GM23338 (cell line): ENCODE results near the gene ELOVL2. TPM values are rescaled to one million over a fixed set of nuclear protein-coding genes. Genes with fewer than 3 reads are reported as not detected.

ENCODE experiments used
- ATAC-seq: fragments of 200-7000 bp; cut with Tn5 transposase; 3 replicates; pipeline ENCODE4 v1.9.1; 2020
- DNase-seq: peaks from one replicate; pipeline ENCODE4 v3.0.0-alpha.2; 2015; ENCODE audit warnings: low spot score
- H2AFZ ChIP-seq: fragments of 200-600 bp; sonication (generic); 2 replicates; pipeline ENCODE4 v1.8.0; 2016; ENCODE audit warnings: antibody characterized with exemption, mild to moderate bottlenecking, moderate library complexity
- H3F3A ChIP-seq: fragments of 200-600 bp; sonication (generic); replicated peaks from 2 replicates; pipeline ENCODE4 v1.8.0; 2017; ENCODE audit warnings: antibody characterized with exemption, mixed run types, low read depth
- H3K27ac ChIP-seq: fragments of 200-600 bp; sonication (generic); 2 replicates; pipeline ENCODE4 v1.6.1; 2016; ENCODE audit warnings: low read depth
- H3K27me3 ChIP-seq: fragments of 200-600 bp; sonication (generic); 2 replicates; pipeline ENCODE4 v1.8.0; 2016; ENCODE audit warnings: mild to moderate bottlenecking, mixed run types, moderate library complexity; ENCODE audit not compliant: insufficient read depth
- H3K36me3 ChIP-seq: fragments of 200-600 bp; sonication (generic); 2 replicates; pipeline ENCODE4 v1.8.0; 2016; ENCODE audit warnings: mild to moderate bottlenecking; ENCODE audit not compliant: insufficient read depth
- H3K4me1 ChIP-seq: fragments of 200-600 bp; sonication (generic); 2 replicates; pipeline ENCODE4 v1.8.0; 2016; ENCODE audit warnings: mild to moderate bottlenecking, moderate library complexity; ENCODE audit not compliant: insufficient read depth
- H3K4me2 ChIP-seq: fragments of 200-600 bp; sonication (generic); 2 replicates; pipeline ENCODE4 v1.7.1; 2017; ENCODE audit warnings: mixed run types
- H3K4me3 ChIP-seq: fragments of 200-600 bp; sonication (generic); 2 replicates; pipeline ENCODE4 v1.6.1; 2016; ENCODE audit warnings: mixed run types
- H3K79me2 ChIP-seq: fragments of 200-600 bp; sonication (generic); replicated peaks from 2 replicates; pipeline ENCODE4 v1.8.0; 2017; ENCODE audit warnings: mild to moderate bottlenecking; ENCODE audit not compliant: insufficient read depth
- H3K9me2 ChIP-seq: fragments of 200-600 bp; sonication (generic); 2 replicates; pipeline ENCODE4 v1.8.0; 2017; ENCODE audit not compliant: insufficient read depth
- H4K20me1 ChIP-seq: fragments of 200-600 bp; sonication (generic); replicated peaks from 2 replicates; pipeline ENCODE4 v1.8.0; 2017; ENCODE audit warnings: mild to moderate bottlenecking; ENCODE audit not compliant: insufficient read depth
- H3K27ac Mint-ChIP-seq: 2 replicates; pipeline ENCODE4 v1.8.0; 2020; ENCODE audit warnings: inconsistent platforms, mild to moderate bottlenecking, moderate library complexity, mixed read lengths
- H3K27me3 Mint-ChIP-seq: 3 replicates; pipeline ENCODE4 v1.8.0; 2022; ENCODE audit warnings: low read depth, mild to moderate bottlenecking, moderate library complexity, mixed read lengths, inconsistent platforms; ENCODE audit not compliant: insufficient read depth, poor library complexity
- H3K36me3 Mint-ChIP-seq: 3 replicates; pipeline ENCODE4 v1.8.0; 2021; ENCODE audit warnings: low read depth, mild to moderate bottlenecking, inconsistent platforms, moderate library complexity, mixed read lengths
- H3K4me1 Mint-ChIP-seq: 3 replicates; pipeline ENCODE4 v1.8.0; 2020; ENCODE audit warnings: mild to moderate bottlenecking, inconsistent platforms, mixed read lengths
- H3K4me3 Mint-ChIP-seq: 3 replicates; pipeline ENCODE4 v1.8.0; 2021; ENCODE audit warnings: moderate library complexity, mild to moderate bottlenecking, inconsistent platforms, mixed read lengths
- H3K9me3 Mint-ChIP-seq: 3 replicates; pipeline ENCODE4 v1.8.0; 2020; ENCODE audit warnings: moderate library complexity, mild to moderate bottlenecking, inconsistent platforms, mixed read lengths
- CREB1 ChIP-seq: fragments of 250-450 bp; sonication (Bioruptor Pico); IDR thresholded peaks from 2 replicates; pipeline ENCODE4 v1.5.0; 2020; ENCODE audit warnings: low read depth, mild to moderate bottlenecking, moderate library complexity
- ETS1 ChIP-seq: IDR thresholded peaks from 2 replicates; pipeline ENCODE4 v1.6.1; 2016; ENCODE audit warnings: antibody characterized with exemption
- EZH2 ChIP-seq: fragments of 200-600 bp; sonication (generic); IDR thresholded peaks from one replicate; pipeline ENCODE4 v1.8.0; 2017; ENCODE audit warnings: antibody characterized with exemption, mild to moderate bottlenecking, low read depth; ENCODE audit not compliant: unreplicated experiment
- EZH2phosphoT487 ChIP-seq: fragments of 200-600 bp; sonication (generic); IDR thresholded peaks from one replicate; pipeline ENCODE4 v1.8.1; 2018; ENCODE audit warnings: antibody characterized with exemption; ENCODE audit not compliant: unreplicated experiment
- JUNB ChIP-seq: IDR thresholded peaks from one replicate; pipeline ENCODE4 v1.6.1; 2016; ENCODE audit warnings: antibody characterized with exemption; ENCODE audit not compliant: unreplicated experiment
- NANOG ChIP-seq: IDR thresholded peaks from 2 replicates; pipeline ENCODE4 v1.6.1; 2016; ENCODE audit warnings: antibody characterized with exemption, borderline replicate concordance
- POLR2AphosphoS5 ChIP-seq: IDR thresholded peaks from 2 replicates; pipeline ENCODE4 v1.6.1; 2016; ENCODE audit warnings: antibody characterized with exemption, low read depth
- ZNF114 ChIP-seq: fragments of 250-450 bp; sonication (Bioruptor Pico); IDR thresholded peaks from 2 replicates; pipeline ENCODE4 v1.5.0; 2020; ENCODE audit warnings: mild to moderate bottlenecking, moderate library complexity
- ZNF462 ChIP-seq: fragments of 250-450 bp; sonication (Bioruptor Pico); IDR thresholded peaks from 2 replicates; pipeline ENCODE4 v1.5.0; 2020; ENCODE audit warnings: mild to moderate bottlenecking, moderate library complexity
- polyA plus RNA-seq: library from polyadenylated mRNA; unstranded; fragments of >200 nt; fragmentation: Nextera tagmentation; extraction: Ambion mirVana; gene quantifications from 2 replicates; pipeline ENCODE4 v1.2.1, GENCODE V29; 2016
- total RNA-seq: library from RNA; depleted of rRNA; stranded (reverse); fragments of >200 nt; shearing (Covaris generic); gene quantifications from 2 replicates; pipeline ENCODE4 v1.2.3, GENCODE V29; 2014
- TF ChIP-seq, protein P1 (sequence below), 2 experiments: fragments of 200-600 bp in 1 of 2; sonication (generic) in 1 of 2; conservative IDR thresholded peaks; 2 replicates each; pipeline versions ENCODE4 v1.5.1 to v1.6.1; 2016 to 2017; ENCODE audit warnings: antibody characterized with exemption in 2 of 2, low read depth in 2 of 2, mild to moderate bottlenecking in 2 of 2, moderate library complexity in 1 of 2
- TF ChIP-seq, protein P2 (sequence below): IDR thresholded peaks from one replicate; pipeline ENCODE4 v1.6.1; 2018; ENCODE audit warnings: antibody characterized with exemption; ENCODE audit not compliant: unreplicated experiment

Gene ELOVL2
- total and polyA plus RNA-seq, 2 experiments from 2014 or later = 1.2 to 1.6 TPM

- no peak for TF ChIP-seq ZNF462 (CRISPR knock-in tag)
Measured at GRCh38 chr6:11007715-11008608, 36.1 kb downstream of the ELOVL2 start (continued).

- Histone ChIP-seq H4K20me1 (no peaks in the 10 kb centered on the region), H3K9me2 (no peaks in the 10 kb centered on the region), H3K27me3 (no peaks in the 10 kb centered on the region), H3K36me3 (no peaks in the 10 kb centered on the region), H3K79me2 (no peaks in the 10 kb centered on the region), H3K4me3 (no peak overlapping the region), H3F3A (no peaks in the 10 kb centered on the region), H3K4me2 (no peak overlapping the region), H3K27ac (no peak overlapping the region), H3K4me1 (peaks cover 14% of the 10 kb centered on the region; the same call in 1 of the 2 replicates), H2AFZ (no peak overlapping the region)
- Mint-ChIP-seq H3K36me3 (no peaks in the 10 kb centered on the region), H3K27me3 (peaks cover 8% of the 10 kb centered on the region), H3K4me3 (no peak overlapping the region), H3K9me3 (no peaks in the 10 kb centered on the region), H3K4me1 (peaks cover 20% of the 10 kb centered on the region), H3K27ac (no peak overlapping the region)
- DNase-seq (no peak), ATAC-seq (no peak)
- TF ChIP-seq ZNF114 (CRISPR knock-in tag) (no peak), EZH2 (no peak), JUNB (no peak), ETS1 (no peak), EZH2phosphoT487 (no peak), CREB1 (CRISPR knock-in tag) (no peak), POLR2AphosphoS5 (no peak), NANOG (no peak)
- TF ChIP-seq, protein P1, sequence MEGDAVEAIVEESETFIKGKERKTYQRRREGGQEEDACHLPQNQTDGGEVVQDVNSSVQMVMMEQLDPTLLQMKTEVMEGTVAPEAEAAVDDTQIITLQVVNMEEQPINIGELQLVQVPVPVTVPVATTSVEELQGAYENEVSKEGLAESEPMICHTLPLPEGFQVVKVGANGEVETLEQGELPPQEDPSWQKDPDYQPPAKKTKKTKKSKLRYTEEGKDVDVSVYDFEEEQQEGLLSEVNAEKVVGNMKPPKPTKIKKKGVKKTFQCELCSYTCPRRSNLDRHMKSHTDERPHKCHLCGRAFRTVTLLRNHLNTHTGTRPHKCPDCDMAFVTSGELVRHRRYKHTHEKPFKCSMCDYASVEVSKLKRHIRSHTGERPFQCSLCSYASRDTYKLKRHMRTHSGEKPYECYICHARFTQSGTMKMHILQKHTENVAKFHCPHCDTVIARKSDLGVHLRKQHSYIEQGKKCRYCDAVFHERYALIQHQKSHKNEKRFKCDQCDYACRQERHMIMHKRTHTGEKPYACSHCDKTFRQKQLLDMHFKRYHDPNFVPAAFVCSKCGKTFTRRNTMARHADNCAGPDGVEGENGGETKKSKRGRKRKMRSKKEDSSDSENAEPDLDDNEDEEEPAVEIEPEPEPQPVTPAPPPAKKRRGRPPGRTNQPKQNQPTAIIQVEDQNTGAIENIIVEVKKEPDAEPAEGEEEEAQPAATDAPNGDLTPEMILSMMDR (conservative IDR thresholded peaks at IDR 0.05; ENCODE audit: low read depth in 2 of 2) = no peak
- TF ChIP-seq, protein P2, sequence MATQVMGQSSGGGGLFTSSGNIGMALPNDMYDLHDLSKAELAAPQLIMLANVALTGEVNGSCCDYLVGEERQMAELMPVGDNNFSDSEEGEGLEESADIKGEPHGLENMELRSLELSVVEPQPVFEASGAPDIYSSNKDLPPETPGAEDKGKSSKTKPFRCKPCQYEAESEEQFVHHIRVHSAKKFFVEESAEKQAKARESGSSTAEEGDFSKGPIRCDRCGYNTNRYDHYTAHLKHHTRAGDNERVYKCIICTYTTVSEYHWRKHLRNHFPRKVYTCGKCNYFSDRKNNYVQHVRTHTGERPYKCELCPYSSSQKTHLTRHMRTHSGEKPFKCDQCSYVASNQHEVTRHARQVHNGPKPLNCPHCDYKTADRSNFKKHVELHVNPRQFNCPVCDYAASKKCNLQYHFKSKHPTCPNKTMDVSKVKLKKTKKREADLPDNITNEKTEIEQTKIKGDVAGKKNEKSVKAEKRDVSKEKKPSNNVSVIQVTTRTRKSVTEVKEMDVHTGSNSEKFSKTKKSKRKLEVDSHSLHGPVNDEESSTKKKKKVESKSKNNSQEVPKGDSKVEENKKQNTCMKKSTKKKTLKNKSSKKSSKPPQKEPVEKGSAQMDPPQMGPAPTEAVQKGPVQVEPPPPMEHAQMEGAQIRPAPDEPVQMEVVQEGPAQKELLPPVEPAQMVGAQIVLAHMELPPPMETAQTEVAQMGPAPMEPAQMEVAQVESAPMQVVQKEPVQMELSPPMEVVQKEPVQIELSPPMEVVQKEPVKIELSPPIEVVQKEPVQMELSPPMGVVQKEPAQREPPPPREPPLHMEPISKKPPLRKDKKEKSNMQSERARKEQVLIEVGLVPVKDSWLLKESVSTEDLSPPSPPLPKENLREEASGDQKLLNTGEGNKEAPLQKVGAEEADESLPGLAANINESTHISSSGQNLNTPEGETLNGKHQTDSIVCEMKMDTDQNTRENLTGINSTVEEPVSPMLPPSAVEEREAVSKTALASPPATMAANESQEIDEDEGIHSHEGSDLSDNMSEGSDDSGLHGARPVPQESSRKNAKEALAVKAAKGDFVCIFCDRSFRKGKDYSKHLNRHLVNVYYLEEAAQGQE = no peak
Measured at GRCh38 chr6:11006061-11006460, 38.0 kb downstream of the ELOVL2 start.
